NCI-H748 (cell line): ENCODE data around the gene IGSF8.

Experiments used
- DNase-seq: peaks from one replicate; lab custom pipeline; 2025; ENCODE audit not compliant: unreplicated experiment; lab: John Stamatoyannopoulos, UW

The IGSF8 gene

DNA sequence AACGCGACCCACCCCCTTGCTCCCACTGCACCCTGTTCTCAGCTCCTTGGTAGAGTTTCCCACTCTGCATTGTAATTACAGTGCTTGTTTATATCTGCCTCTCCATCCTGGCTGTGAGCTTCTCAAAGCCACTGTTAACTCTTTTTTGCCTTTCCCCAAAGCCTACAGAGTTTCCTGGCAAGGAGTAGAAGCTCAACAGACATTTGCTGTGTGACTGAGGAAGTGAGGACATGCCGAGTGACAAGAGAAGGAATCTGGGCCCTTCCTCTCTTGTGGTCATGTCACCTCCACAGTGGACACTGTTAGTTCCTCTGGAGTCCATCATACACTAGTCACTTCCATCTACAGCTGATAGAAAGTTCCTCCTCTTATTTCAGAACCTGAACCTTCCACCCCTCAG is 6.1 kb upstream of the IGSF8 start:
- no peak for DNase-seq

DNA sequence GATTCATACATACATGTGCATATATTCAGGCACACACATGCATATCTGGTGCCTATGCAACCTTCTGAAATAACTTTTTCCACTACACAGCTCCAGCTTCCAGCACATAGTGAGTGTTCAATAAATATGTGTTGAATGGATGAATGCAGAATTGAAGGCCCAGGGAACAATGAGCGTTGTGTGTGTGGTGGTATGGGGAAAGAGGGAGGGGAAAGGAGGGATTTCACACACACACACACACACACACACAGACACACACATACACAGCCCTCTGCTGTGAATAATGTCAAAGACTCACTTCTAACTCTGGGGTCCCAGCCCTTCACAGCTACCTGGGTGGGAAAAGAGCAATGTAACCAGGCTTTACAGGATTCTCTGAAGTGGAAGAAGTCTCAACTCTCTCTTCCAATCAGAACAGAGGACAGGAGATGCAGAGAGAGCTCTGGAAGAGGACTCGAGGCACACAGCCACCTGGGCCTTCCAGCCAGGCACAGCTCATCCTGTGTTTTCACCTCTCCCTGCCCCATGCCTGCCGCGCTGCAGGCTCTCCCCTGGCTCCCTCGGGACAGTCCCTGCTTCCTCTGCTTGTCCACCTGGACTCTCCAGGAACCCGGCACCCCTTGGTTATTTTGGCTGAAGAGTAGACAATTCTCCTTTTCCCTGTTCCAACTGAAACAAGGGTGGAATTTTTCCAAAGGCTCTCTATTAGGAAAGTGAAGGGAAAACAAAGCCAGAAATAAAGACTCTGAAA is 5.4 kb upstream of the IGSF8 start:
- no peak for DNase-seq

DNA sequence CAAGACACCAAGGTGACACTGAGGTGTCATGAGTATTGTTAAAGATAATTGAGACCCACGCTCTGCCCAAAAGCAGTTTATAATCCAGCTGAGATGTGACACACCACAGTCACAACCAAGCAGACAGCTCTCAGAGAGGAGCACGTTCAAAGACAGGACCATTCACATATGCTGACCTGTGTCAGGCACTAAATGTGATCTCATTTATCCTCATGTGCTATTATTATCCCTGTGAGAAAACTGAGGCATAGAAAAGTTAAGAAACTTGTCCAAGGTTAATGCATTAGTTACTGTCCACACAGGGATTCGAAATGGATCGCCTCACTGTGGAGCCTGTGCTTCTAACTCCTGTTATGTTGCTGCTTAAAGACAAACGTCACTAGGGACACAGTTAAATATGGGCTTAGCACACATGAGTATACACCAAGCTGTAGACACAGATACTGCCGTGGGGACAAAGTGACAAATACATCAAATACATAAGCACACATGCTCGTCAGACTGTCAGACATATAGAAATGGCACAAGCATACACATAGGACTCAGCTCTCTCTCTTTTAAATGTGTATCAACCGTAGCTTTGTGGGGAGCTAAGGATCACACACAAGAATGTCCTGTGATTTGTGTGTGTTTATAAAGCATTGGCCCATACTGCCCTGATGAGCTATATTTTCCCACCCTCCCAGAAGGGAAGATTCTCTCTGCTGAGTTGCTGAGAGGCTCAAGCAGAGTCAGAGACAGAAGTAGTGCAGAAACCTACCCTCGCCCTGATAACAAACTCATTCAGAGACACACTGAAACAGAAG is 3.5 kb upstream of the IGSF8 start:
- DNase-seq: no peak

DNA sequence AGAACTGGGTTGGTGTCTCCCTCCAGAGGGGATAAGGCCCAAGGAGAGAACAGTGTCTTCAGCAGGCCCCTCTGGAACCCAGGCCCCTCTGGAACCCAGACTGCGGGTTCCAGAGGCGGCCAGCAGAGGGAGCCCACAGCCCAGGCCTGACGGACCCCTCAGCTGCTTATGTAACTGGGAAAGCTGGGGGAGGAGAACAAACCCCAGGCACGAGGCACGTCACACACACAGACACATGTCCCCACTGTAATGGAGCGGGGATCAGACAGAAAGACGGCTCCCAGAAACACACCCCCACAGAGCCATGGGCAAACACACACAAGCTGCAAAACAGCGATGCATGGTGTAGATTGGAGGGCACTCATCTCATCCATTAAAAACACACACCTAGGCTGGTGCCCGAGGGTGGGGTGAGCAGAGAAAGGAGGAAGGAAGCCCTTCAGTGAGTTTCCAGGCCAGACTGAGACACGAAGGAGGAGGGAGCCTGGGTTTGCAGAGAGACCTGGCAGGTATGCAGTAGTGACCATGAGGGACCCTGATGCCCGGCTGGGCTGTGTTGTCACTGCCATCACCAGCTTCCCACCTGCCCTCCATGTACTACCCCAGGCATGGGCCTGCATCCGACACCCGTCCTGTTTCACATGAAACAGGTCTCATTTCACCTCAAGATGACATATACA is 2.8 kb upstream of the IGSF8 start:
- peak; percentile 79 for DNase-seq

DNA sequence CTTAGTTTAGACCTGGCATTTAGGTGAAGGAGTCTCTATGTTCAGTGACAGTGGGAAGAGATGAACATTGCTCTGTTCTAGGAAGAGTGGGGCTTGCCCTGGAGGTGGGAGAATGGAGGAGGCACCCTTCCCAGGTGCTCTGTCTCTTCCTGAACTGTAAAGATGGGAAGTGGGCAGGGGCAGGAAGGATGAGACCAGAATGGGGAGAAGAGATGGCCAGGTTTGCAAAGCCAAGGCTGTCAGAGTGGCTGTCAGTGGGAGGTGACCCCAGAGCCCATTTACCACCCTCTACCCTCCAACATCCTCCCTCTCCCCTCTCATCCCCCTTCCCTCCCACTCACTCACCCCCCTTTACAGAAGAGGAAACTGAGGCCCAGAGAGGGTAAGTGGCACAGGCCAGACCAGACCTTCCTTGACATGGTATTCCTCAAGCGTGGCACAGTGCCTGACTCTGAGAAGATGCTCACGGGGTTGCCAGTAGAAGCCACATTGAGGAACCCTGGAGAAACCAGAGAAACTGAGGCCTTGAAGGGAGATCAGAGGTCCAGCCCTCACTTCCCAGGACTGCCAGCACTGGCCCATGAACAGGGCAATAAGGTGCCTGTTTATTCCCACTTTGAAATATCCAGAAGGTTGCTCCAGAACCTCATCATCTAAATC is 1.4 kb upstream of the IGSF8 start:
- no peak for DNase-seq

DNA sequence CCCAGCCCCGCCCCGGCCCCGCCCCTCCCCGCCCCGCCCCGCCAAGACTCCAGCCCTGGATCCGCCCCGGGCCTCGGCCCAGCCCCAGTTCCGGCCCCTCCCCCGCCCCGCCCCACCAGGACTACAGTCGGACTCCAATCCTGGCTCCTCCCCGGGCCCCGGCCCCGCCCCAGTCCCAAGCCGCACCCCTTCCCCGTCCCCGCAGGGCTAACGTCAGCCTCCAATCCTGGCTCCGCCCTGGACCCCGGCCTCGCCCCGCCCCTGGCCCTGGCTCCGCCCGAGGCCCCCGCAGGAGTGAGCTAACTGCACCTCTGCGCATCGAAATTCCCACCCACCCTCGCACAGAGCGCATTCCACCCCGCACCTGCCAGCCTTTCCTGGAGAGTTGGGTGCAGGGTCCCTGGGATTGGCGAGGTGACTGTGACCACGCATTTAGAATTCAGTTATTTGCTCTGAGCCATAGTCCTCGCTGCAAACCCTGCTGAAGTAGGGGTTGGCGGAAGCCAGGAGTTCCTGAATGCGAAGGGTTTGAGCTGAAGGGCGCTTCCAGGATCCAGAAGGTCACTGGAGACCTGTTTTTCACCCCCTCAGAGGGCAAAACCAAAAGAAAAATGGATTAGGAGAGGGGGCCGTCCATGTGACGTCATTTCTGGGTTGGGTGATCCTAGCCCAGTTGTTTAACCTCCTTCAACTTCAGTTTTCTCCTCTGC is 588 bp upstream of the IGSF8 start:
- peak; percentile 90 for DNase-seq

DNA sequence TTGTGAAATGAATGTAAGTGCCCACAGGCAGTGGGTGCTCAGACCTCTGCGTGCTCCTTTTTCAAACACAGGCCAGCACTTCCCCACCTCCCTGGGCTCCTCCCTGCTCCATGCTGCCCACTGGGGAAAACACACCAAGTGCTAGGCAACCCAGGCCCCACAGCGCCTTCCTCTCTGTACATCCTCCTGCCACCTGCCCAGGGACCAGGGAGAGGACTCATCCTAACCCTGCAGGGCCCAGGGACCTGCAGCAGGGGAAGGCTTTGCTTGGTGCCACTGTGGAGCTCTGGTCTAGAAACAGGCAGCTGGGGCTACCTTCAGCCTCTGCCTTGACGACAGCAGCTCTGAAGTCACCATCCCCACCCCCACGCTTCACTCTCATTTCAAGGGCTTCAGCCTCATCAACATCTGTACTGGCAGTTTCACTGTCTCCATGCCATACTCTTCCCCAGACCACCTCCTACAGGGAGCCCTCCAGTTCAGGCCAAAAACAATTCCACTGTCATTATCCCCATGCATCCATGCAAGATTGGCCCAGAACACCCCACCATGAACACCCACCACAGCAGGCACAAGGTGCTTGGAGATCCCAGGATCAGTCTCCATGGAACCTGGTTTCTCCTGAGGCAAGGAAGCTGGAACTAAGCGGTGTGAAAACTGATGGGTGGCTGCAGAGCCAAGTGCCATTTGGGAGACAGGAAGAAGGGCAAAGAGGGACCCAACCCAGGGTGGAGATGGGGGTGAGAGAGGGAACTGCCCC is 1.1 kb downstream of the IGSF8 start:
- peak; percentile 32 for DNase-seq

DNA sequence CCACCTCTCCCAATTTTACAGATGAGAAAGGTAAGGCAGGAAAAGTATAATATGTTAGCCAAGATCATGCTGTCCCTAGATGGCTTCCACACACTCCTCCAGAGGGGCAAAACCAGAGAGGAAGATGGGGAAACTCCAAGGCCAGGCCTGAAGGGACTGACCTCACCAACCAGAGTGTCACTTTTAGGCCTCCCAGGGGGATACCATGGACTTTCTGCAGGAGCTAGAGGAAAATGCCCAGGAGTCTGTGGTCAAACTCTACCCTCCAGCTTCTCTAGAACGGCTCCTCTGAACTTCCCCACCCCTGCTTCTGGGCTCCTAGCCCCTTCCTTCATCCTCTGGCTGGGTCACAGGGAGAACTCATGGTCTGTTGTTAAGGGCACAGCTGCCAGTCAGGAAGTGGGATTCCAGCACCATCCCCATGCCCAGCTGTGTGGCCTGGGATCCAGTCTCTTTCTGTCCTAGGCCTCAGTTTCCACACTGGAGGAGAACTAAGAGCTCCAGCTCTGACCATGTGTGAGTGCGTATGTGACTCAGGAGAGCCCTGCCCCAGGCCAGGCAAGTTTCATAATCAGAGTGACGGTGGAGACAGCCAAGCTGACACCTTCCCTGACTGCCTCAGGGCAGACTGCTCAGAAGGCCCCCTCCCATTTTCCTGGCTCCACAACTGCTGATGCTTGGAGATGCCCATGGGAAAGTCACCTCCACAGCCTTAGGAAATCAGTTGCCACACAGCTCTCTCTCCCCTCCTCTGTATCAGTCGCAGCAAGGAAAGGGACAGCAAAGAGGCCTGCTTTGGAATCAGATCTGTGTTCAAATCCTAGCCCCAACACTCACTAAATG is 1.9 kb downstream of the IGSF8 start:
- DNase-seq: no peak

DNA sequence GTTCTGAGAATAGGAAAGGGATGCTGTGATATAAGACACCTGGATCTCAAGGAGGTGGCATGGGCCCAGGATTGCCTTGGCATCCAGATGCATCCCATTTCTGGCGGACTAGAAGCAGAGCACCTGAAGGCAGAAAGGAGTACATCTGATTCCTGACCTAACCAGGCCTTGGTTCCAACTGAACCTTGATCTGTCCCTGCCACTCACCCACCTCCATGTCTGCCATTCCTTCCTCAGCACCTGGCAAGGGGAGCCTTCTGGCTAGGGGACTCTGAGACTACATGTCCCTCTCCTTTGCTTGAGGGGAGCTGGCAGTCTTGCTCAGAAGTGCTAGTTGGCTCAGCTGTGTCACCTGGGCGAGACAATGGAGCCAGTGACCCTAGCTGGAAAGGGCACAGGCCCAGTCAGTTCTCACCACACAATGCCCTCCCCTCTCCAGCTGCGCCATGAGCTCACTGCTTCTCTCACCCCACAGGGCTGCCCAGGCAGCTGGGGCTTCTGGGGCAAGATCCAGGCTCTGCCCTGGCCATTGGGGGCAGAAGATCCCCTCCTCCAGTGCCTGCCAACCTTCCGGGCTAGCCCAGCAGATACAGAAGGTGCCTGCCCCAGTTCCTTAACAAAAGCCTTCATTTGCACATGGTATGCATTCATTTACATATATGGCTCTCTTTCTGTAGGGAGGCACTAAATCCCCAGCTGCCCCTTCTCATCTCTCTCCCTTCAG is 2.9 kb downstream of the IGSF8 start:
- DNase-seq: peak; percentile 7

DNA sequence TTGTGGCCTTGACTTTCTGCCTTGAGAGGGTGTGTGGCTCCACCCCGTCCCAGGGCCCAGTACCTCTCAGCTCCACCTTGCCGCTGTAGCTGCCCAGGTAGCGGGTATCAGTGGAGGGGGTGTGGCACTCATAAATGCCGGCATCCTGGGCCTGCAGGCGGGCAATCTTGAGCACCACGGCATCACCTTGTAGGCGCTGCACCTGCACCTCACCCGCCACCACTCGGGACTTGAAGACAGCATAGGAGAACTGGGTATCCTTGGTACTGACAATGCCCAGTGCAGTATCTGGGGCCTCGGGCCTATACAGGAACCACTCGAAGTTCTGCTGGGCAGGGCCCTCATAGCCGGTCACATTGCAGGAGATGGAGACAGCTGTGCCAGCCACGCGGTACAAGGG is 3.6 kb downstream of the IGSF8 start:
- no peak for DNase-seq

DNA sequence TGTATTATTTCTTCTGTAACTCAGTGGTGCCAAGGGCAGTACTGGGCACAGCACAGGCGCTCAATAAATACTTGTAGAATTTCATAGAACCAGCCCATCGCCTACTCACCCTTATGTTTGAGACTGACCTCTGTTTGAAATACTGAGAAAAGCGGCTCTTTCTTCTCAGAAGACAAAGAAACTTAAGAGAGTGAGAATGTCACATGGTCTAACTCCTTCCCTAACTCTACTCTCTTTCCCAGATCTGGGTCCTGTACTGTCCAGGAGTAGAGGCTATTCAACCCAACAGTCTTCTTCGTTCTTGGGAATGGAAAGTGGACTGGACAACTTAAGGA is 4.2 kb downstream of the IGSF8 start:
- DNase-seq: no peak

DNA sequence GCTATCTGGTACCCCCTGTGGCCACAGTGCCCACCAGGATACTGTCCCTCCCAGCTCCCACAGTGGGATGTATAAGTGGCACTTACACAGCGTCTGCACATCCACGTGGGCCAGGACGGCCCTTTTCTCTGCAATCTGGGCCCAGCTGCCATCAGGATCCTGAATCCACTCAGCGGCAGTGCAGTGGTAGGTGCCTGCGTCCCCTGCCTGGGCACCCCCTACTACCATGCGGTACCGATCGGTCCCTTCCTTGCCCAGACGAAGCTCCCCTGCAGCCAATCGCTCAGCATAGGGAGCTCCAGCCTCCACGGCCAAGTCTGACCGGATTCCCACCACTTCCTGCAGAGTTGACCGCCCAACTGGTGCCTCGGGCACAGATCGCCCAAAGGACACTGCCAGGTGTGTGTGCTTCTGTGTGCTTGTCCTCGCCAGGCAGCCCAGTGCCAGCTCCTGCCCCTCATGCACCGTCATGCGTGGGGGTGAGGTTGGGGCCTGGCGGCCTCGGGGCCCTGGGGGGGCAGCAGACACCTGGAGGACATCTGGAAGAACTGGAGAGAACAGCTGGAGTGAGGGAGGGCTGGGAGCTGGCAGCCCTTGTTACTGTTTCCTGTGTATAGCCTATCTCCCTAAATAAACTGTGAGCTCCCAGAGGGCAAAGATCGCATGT is 4.7 kb downstream of the IGSF8 start:
- DNase-seq: no peak

DNA sequence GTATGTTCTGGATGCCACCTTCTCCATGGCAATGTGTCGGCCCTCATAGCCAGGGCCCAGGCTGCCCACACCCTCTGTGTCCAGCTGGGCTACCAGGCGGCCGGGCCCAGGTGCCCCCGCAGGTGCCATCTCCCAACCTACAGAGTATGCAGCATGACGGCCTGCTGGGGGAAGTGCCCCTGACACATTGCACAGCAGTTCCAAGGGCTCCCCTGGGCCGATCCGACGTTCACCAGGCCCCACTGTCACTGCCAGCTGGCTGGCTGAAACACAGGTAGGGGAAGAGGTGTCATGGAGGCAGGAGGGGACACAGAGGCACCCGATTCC is 5.4 kb downstream of the IGSF8 start:
- DNase-seq: no peak

DNA sequence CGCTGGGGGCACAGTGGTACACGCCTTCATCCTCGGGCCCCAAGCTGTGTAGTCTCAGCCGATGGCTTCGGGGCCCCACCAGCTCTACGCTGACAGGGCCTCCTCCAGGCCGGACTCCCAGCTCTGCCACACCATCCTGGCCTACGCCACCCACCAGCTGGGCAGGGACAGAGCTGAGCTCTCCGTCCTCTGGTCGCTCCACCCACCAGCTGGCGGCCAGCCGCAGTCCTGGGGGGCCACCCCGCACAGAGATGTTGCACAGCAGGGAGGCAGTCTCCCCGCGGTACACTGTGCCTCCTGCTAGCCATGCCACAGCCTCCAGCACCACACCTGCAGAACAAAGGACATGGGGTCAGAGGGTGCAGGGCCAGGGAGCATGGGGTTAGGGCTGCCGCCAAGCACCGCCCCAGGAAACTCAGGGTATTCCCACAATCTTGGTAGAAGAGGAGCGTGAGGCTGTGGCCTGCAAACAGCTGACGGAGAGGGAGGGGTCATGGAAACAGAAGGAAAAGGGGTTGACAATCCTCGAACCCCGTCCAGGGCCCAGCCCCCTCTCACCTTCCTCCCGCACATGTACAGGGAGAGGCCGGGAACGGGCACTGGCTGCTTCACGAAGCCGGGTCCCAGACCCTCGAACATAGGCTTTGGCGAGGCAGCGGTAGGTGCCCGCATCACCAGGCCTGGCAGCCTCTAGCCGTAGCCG is 5.9 kb downstream of the IGSF8 start:
- no peak for DNase-seq

DNA sequence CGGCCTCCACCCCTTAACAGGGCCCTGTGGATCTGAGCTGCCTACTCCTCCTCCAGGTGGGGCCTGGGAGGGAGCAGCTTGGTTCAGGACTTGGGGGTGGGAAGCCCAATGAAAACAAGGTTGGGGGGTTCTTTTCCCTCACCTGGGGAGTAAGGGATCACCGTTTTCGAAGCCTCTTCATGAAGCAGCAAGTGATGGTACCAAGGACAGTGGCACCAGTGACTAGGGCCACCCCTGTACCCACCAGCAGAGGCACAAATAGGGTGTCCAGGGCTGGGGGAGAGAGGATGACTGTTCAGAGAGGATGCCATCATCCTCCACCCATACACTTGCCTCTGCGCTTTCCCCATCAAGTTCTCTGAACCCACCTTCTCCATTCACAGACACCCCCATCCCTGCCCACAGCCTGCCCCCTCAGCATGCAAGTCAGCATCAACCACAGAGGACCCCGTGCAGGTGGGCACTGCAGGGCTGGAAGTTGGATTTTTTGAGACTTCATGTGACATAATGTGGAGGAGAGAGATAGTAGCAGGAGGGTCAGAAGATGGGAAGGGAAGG is 6.7 kb downstream of the IGSF8 start:
- no peak for DNase-seq

DNA sequence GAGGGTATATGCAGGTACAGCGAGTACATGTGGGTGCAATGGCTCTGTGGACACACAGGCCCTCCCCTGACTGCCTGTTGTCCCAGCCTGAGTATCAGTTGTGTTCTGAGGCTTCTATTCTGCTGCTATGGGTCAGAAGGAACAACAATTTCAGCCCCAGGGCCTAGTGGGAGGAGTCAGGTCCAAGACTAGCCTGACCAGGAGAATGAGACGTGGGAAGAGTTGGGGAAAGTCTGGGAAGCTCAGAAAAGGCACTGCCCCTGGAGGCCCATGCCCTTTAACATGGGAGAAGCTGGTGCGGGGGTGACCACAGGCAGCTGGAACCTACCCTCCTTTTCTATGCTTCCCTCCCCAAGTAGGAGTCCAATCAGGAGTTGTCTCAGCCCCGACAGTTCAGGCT is 7.7 kb downstream of the IGSF8 start:
- no peak for DNase-seq

DNA sequence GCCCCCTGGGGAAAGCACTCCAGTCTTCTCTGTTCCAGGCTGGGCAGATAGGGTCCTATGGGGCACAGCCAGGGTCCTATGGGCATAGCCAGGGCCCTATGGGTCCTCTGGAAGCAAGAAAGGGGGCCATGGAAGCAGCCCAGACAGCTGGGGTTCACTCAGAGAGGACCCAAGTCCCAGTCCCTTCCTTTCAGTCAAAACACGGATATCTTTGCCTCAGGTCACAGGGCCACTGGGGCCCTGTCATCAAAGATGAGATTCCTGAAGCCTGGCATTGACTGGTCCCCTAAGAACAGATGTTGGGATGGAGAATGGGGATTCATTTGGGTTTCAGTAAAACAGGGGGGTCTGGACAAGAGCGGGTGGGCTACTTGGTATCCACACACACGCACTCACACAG is 8.5 kb downstream of the IGSF8 start:
- DNase-seq: no peak
